ENCODE results near the gene SYNPO2.
"Not testable (repeated sequence)": the region's sequence is repeated elsewhere in the genome, so short reads cannot be mapped to it uniquely, and the experiment has no call there.

The SYNPO2 gene, protein sequence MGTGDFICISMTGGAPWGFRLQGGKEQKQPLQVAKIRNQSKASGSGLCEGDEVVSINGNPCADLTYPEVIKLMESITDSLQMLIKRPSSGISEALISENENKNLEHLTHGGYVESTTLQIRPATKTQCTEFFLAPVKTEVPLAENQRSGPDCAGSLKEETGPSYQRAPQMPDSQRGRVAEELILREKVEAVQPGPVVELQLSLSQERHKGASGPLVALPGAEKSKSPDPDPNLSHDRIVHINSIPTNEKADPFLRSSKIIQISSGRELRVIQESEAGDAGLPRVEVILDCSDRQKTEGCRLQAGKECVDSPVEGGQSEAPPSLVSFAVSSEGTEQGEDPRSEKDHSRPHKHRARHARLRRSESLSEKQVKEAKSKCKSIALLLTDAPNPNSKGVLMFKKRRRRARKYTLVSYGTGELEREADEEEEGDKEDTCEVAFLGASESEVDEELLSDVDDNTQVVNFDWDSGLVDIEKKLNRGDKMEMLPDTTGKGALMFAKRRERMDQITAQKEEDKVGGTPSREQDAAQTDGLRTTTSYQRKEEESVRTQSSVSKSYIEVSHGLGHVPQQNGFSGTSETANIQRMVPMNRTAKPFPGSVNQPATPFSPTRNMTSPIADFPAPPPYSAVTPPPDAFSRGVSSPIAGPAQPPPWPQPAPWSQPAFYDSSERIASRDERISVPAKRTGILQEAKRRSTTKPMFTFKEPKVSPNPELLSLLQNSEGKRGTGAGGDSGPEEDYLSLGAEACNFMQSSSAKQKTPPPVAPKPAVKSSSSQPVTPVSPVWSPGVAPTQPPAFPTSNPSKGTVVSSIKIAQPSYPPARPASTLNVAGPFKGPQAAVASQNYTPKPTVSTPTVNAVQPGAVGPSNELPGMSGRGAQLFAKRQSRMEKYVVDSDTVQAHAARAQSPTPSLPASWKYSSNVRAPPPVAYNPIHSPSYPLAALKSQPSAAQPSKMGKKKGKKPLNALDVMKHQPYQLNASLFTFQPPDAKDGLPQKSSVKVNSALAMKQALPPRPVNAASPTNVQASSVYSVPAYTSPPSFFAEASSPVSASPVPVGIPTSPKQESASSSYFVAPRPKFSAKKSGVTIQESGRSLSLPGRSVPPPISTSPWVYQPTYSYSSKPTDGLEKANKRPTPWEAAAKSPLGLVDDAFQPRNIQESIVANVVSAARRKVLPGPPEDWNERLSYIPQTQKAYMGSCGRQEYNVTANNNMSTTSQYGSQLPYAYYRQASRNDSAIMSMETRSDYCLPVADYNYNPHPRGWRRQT

DNA sequence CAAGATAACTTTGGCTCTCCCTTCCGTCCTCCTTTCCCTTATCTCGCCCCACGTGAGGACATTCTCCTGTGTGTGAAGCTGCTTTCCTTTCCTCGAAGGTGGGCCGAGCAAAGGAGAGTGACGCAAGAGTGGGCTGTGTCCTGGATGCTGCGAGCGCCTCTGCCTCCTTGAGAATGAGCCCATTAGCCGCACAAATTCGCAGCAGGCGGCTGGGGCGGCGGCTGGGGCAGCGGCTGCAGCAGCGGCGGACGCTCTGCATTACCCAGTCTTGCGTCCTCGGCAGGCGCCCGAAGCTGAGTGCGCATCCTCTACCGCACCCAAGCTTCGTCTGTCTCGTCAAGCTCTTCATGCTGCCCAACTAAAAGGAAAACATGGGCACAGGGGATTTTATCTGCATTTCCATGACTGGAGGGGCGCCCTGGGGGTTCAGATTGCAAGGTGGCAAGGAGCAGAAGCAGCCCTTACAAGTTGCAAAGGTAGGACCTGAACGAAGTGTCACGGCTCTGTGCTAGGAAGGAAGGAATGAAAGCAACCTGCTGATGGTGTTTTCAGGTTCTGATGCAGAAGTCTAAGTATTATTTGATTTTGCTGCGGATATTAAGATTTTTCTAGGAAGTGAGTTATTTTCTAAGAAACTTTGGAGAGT, at the start of gene SYNPO2:
TSS of gene SYNPO2 (plus strand) at position 189 of the 646 bp plus-strand sequence. CDS start at position 372, 183 bp downstream.
- peak; percentile 72 for DNase-seq

DNA sequence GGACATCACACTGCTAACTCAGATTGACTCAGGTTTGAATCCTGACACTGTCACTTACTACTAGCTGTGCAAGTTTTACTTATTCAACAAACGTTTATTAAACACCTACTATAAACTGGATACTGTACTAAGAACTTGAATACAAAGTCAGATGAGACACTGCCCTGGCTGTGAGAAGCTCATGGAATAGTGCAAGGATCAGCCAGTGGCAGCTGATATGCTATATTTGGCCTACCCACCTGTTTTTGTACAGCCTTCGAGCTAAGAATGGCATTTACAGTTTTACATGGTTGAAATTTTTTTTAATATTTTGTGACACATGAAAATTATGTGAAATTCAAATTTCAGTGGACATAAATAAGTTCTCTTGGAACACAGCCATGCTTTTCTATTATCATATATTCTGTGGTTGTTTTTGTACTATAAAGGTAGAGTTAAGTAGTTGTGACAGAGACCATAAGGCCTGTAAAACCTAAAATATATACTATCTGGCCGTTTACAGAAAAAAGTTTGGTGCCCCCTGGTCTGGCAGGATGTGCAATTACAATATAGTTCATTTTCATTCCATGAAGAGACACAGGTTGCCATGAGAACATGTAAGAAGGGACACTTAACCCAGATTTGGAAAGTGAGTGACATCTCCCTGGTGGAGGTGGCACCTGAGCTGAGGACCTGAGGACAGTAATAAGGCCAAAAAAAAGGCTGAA, 49.3 kb upstream of the SYNPO2 start:
- DNase-seq: no peak

DNA sequence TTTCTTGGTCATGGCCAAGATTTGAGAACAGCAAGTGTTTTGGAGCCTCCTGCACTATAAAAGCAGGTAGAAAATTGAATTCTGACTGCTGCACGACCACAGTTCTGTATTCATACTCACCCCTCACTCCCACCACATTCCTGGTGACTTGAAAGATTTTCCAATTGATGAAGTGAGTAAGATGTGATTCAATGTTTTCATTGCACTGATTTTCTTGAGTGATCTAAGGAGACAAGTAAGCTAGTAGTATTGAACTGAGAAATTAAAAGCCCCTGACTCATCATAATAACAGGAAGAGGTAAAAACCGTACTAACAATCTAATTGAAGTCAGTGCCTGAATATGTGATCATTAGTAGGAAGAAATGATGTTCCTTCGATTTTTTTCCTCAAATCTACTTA, 46.6 kb upstream of the SYNPO2 start:
- no peak for DNase-seq

DNA sequence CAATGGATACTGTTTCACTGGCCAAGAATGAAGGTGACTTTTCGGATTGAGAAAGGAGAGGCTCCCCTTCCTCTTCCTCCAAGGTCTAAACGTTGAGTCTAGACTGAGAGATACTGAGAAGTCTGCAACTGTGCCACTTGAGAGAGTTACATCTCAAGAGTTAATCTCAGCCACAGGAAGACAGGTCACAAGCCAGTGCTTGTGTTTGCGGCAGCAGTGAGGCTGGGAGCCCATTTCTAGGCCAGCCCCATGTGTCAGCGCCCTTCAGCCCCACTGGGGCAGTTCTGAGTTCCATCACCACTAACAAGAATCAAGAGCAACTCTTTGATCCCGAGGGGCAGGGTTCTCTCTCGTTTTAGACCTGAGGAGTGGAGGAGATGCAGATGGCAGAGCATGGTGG, 45.4 kb upstream of the SYNPO2 start:
- DNase-seq: no peak

DNA sequence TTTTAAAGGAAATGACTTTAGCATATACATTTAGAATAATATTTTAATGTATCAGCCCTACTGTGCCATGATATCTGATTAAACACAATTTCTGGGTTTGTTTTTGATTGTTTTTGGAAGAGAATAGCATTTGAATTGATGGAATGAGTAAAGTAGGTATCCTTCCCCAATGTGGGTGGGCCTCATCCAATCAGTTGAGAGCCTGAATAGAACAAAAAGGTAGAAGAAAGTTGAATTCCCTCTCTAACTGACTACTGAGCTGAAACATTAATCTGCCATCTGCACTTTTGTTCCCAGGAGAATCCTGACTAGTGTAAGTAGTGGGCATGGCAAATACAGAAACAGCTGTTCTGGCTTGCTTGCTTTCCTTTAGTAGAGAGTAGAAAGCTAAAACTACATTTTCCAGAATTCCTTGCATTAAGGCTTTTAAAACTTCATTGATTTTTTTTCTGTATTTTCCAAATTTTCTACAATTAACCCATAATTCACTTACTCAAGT, 43.1 kb upstream of the SYNPO2 start:
- DNase-seq: no peak

DNA sequence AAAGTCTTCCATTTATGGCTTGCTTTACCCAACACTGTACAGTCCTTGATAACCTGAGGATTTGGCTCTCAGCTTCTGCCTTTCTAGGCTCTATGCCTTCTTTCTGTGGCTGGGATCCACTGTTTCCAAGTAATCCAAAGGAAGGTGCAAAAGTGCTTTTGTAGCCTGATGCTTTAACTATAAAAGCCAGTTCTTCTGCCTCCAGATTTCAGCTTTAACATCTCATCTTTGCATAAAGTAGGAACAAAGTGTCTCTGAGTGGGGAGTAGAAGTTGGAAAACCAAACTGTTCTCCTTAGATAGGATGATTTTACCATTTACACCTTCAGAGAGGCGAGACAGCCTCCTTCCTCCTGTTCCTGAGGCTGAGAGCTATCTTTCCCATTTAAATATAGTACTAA, 41.7 kb upstream of the SYNPO2 start:
- no peak for DNase-seq

DNA sequence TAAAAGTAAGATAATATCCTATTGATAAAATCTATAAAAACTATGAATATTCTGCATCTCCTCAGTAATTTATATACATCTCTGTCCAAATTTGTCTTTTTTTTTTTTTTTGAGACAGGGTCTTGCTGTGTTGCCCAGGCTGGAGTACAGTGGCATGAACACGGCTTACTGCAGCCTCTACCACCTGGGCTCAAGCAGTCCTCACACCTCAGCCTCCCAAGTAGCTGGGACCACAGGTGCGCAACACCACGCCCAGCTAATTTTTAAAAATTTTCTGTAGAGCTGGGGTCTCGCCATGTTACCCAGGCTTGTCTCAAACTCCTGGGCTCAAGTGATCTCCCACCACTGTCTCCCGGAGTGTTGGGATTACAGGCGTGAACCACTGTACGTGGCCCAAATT, 40.4 kb upstream of the SYNPO2 start:
- no peak for DNase-seq

DNA sequence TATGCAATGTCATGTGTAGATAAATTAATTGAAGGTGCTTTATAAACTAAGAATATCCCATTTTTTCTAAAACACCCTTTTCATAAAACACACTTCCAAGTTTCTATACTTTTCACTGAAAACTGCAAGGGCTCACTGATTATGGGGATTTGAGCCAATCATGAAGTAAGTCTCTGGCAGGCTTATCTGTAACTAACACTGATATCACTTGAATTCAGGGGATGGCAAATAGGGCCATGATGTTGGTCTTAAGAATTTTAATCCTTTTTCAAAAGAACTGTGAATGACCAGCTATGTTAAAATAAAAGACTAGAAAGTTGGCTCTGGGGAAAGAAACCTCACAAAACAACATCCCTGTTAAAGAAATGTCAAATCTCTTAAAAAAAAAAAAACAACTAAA, 39.8 kb upstream of the SYNPO2 start:
- no peak for DNase-seq

DNA sequence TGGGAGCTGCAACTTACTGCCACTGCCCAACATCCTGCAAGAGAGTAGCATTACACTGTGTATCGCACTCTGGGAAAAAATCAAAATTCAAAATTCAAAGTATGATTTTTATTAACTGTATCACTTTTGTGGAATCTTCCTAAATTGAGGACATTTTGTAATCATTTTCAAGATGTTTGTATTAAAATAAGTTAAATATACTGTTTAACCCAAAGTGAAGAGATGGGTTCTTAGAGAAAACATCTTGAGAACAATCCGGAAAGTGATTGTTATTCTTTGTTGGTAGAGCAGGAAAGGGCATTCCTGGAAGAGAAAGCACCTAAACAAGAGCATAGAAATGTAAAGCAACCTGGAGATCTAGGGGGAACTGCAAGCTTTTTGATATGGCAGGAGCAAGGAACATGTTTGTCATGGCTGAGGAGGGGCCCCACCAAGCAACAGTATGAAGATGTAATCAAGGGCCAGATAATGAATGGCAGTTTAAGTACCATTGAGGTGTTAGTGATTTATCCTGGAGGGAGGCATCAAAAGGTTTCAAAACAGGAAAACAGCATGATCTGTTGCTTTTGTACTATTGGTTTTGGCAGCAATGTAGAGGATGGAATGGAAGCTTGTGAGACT, 38.7 kb upstream of the SYNPO2 start:
- no peak for DNase-seq

DNA sequence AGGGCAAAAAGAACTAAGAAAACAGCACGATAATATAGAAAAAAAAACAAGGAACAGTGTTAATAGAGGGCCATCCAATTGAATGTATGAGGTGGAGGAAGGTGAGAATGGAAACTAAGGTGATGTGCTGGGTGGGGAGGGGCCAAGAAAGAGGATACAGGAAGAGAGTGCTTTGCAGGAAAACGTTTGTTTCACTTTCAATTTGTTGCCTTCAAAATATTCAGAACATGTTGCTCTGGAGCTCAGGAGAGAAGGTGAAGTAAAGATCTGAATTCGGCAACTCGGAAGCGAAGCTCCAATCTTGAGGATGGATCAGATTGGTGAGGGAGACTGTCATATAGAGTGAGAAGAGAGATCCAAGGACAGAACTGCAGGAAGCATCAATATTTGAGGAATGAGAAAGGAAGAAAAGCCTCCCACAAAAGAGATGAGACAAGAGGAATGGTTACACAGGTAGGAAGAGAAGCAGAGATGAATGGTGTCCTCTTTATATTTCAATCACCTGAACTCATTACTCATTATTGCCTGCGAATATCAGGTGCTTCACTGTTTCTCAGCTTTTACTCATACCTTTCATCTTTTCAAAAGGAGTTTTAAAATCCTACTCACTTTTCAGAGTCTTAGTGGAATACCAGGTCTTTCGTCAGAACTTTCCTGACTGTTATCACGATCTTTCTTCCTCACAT, 38.0 kb upstream of the SYNPO2 start:
- no peak for DNase-seq

DNA sequence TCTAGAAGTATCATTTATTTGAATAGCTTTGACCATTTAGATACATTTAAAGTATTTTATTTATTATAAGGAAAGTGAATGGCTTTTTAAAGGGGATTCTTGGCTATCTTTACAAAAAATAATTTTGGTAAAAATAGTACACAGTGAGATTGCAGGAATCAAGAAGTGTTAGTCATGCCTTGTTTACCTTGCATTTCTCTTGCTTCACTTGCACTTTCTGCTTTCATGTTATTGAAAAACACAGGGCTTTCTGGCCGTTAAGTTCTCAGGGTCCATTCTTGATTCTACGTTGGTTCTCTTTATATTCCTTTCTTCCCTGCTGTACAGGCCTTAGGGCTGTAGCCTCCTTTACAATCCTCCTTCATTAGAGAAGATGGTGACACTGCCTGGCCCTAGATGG, 30.9 kb upstream of the SYNPO2 start:
- DNase-seq: no peak

DNA sequence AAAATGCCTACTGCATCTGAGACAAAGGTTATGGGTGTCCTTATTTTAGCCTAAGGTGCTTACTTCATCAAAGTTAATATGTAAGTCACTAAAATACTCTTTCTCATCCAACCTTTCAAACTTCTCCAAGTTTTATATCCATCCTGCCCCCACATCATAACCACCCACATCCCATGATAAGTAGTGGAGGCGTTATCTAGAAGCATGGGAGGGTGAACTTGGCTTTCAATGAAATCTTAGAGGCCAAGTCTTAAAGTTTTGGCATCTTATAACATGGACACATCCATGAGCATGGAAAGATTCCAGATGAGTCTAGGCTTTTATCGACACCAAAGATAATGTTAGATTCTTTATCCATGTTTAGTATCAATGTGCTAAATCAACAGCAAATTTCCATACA, 29.9 kb upstream of the SYNPO2 start:
- DNase-seq: no peak

DNA sequence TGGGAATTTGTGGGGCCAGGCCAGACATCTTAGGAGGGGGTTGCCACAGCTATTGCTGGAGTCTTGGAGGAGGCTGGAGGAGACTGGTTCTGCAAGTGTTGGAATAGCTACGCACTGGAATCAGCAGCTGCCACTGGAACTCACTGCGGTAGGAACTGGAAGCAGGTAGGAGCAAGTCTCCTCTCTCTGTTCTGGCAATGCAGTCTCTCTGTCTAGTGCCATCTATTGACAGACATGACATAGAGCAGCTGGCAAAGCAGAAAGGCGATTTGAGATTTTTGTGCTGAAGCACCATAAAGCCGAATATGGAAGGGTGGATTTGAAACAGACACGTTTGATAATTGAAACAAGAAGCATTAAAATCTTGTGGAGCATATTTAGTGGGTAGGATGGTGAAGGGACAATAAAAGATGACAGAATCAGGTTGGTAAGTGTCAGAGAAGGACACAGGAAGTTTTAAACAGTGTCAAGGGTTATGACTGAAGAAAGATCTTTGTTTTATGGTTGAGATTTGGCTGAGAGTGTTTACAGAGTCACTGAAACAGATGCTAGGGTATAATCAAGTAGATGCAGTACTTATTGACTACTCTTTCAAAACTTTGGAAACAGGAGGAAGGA, 23.5 kb upstream of the SYNPO2 start:
- peak; percentile 60 for DNase-seq

DNA sequence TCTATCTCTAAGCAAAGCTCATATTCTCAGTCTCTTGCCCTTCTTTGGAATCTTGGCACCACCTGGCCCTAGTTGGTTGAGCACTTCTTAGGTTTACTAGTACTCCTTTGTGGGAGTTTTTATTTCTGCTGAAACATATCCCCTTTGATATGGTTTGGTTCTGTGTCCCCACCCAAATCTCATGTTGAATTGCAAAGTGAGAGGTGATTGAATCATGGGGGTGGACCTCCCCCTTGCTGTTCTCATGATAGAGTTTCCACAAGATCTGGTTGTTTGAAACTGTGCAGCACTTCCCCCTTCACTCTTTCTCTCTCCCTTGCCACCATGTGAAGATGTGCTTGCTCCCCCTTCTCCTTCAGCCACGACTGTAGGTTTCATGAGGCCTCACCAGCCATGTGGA, 22.2 kb upstream of the SYNPO2 start:
- DNase-seq: no peak

DNA sequence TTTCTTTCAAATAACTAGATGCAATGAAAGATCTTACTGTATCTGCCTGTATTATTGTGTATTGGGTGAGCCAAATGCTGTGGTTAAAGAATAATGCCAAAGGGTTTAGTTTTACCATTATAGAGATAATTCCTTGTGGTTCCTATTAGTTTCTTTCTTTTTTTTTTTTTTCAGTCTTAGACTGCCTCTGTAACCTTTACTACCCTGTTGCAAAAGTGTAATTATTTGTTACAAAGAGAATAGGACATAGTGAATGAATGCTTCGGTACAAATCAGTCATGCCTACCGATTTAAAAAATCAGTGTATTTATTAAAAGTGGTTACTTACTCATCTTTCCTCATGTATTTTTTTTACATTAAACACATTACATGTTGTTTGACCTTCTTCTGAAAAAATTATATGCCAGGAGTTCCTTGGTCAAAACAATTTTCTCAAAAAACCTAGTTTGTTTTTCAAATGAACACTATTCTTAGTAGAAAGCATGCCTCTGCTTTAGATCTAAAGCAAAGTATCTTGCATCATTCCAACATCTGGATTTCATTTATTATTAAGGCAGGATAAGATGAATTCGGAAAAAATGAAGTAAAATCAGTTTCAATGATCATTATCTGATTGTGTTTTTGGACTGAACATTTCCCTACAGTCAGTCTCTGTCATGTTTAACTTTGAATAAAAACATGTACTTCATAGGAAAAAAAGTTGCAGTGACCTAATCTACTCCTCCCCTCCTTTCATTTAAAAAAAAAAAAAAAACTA, 21.2 kb upstream of the SYNPO2 start:
- no peak for DNase-seq

DNA sequence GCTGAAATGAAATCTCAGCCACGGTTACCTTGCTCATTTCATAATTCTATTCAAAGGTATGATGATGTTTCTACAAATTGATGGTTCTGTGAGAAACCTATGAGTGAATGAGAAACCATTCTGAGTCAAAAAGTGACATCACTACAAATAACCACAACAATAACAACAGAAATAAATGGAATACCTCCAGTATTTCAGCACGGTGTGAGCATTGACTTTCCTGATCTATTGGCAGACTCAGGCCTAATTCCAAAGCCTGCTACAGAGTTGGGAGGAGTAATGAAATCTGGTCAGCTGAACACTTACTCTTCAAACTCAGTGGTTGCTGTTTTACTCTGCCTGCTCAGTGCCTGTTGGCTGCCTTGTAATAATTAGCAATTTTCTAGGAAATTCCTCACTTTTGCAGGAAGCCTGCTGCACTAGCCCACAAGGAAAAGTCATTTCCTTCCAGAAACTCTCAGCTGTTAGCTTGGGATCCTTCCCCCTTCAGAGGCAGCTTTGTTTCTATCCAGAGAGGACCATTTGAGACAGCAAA, 18.8 kb upstream of the SYNPO2 start:
- DNase-seq: no peak

DNA sequence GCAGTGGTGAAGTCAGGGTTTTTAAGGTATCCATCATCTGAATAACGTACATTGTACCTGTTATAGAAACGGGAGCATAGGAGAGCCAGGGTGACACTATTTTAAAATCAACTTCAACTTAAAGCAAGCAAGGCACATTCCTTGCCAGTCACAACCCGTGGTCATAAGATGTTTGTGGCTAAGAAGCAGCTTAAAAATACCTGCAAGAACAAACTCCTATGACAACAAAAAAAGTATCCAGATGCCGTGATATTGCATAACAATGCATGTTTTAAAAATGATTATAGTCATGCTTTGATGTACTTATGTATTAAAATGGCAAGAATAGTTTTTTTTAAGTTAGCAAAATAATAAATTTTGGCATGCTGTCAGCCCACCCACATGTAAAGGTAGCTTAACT, 16.5 kb upstream of the SYNPO2 start:
- no peak for DNase-seq

DNA sequence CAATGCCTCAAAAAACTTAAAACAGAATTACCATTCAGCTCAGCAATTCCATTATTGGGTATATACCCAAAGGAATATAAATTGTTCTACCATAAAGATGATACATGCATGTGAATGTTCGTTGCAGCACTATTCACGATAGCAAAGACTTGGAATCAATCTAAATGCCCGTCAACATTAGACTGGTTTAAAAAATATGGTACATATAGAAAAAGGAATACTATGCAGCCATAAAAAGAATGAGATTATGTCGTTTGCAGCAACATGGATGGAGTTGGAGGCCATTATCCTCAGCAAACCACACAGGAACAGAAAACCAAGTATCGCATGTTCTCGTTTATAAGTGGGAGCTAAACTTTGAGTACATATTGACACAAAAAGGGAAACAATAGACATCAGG, 10.9 kb upstream of the SYNPO2 start:
- DNase-seq: no peak

DNA sequence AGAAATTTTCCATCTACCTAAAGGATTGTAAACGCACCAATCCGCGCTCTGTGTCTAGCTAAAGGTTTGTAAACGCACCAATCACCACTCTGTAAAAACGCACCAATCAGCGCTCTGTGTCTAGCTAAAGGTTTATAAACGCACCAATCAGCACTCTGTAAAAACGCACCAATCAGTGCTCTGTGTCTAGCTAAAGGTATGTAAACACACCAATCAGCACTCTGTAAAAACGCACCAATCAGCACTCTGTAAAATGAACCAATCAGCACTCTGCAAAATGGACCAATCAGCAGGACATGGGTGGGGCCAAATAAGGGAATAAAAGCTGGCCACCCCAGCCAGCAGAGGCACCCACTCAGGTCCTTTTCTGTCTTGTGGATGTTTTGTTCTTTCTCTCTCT, 10.1 kb upstream of the SYNPO2 start:
- not testable (repeated sequence) for DNase-seq
